Skin of body (tissue), 2 donors: Measurements from ENCODE around the gene RAB33B. TPM values are rescaled to one million over a fixed set of nuclear protein-coding genes. Genes with fewer than 3 reads are reported as not detected.
"Not testable (repeated sequence)": the region's sequence is repeated elsewhere in the genome, so short reads cannot be mapped to it uniquely, and the experiment has no call there.

ENCODE experiments used
- DNase-seq: peaks from one replicate; lab custom pipeline; 2025; lab: John Stamatoyannopoulos, UW
- total RNA-seq: library from RNA; depleted of rRNA; stranded (reverse); fragments of >200 nt; gene quantifications from one replicate; pipeline ENCODE4 v1.2.3, GENCODE V29; 2014

The RAB33B gene
- total RNA-seq: 16.3 TPM

GRCh38 chr4:139454111-139455045 is at the start of gene RAB33B:
Gene RAB33B (plus strand): TSS chr4:139454121. CDS start chr4:139454196, 75 bp downstream.
- DNase-seq: peak; percentile 13

- no peak for DNase-seq
Observed at GRCh38 chr4:139410312-139410711, 43.6 kb upstream of the RAB33B start.

GRCh38 chr4:139414671-139415210 is 39.2 kb upstream of the RAB33B start:
- DNase-seq: not testable (repeated sequence)

DNA sequence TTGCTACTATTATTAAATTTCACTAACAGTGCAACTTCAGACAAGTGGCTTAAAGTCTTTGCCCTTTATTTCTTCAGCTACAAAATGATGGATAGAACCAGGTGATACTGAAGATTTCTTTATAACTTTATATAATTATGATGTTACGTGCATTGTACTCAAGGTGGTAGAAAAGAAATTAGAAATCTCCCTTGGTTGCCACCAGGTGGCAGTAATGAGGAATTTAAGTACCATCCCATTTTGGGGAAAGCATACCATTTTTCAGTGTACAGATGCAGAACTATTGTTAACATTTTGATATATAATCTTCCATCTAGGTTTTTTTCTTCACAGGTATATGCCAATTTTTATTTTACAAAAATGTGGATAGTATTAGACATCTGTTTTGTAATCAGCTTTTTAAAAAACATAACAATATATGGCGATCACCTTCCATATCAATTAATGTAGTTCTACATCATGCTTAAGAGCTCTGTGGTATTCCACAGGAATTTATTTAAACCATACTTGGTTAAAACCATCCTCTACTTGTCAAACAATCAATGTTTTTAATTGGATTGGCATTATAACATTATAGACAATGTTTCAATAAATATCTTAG is 37.7 kb upstream of the RAB33B start:
- no peak for DNase-seq

- peak; percentile 62 for DNase-seq
Observed at GRCh38 chr4:139419388-139419914, 34.5 kb upstream of the RAB33B start.

- no peak for DNase-seq
Observed at GRCh38 chr4:139420652-139421051, 33.3 kb upstream of the RAB33B start.

- no peak for DNase-seq
Observed at GRCh38 chr4:139436122-139436521, 17.8 kb upstream of the RAB33B start.

DNA sequence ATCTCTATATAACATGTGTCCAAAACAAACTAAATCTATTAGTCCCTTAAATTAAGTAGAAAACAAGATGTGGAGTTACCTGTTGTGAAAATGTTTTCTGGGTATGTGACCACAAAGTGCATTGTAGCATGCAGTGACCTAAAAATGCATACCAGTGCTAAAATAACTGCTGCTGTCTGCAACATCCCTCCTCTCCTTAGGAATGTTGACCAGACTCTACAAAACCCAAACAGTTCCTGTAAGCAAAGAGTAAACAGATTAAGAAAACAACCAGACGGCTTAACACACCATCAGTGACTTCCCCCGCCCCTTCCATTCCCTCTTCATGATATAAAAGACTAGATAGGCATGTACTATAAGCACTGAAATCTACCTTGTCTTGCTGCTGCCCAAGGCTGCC is 15.8 kb upstream of the RAB33B start:
- DNase-seq: no peak

- no peak for DNase-seq
Observed at GRCh38 chr4:139441029-139441428, 12.9 kb upstream of the RAB33B start.

GRCh38 chr4:139443661-139444060 is 10.3 kb upstream of the RAB33B start:
- DNase-seq: no peak

DNA sequence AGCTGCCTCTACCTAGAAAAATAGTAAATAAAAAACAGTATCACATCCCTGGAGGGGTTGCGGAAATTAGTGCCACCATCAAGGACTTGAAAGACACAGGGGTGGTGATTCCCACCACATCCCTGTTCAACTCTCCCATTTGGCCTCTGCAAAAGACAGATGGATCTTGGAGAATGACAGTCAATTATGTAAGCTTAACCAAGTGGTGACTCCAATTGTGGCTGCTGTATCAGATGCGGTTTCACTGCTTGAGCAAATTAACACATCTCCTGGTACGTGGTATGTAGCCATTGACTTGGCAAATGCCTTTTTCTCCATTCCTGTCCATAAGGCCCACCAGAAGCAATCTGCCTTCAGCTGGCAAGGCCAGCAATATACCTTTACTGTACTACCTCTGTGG is 9.0 kb upstream of the RAB33B start:
- DNase-seq: not testable (repeated sequence)

GRCh38 chr4:139447078-139447477 is 6.8 kb upstream of the RAB33B start:
- not testable (repeated sequence) for DNase-seq

- DNase-seq: no peak
Observed at GRCh38 chr4:139450586-139450985, 3.3 kb upstream of the RAB33B start.

- DNase-seq: no peak
Observed at GRCh38 chr4:139451997-139452396, 1.9 kb upstream of the RAB33B start.

DNA sequence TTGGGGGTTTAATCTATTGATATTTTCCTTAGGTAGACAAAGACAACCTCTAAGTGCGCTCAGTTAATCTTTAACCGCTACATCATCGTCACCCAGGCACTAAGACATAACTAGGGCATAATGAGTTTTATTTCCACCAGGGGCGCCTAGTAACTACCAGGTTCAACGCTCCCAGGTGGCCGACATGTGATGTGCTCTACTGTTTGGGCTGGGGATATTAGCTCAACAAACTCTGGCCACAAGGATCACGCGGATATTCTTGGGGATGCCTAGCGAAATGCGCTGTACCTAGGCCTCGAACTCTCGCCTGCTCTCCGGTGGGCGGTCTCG is 915 bp upstream of the RAB33B start:
- DNase-seq: peak; percentile 90

GRCh38 chr4:139453371-139454110 is 380 bp upstream of the RAB33B start:
- DNase-seq: peak; percentile 95

DNA sequence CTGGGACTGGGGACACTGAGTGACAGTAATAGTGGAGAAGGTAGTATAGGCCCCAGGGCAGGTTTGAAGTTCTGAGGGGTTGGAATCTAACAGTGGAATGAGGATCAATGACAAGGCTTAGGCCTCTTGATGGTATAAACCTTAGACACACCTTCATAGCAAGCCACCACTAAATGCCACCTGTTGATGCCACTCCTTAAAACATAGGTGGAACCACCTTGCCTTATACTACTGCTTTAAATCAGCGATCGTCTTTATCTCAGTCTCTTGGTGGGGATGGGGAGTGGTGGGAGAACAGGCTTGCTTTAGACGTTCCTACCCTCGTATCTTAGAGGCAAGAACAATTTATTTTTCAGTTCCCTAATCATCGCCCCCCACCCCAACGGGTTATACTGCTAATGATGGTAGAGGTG is 1.2 kb downstream of the RAB33B start:
- DNase-seq: no peak

- no peak for DNase-seq
Observed at GRCh38 chr4:139457318-139457717, 3.4 kb downstream of the RAB33B start.

DNA sequence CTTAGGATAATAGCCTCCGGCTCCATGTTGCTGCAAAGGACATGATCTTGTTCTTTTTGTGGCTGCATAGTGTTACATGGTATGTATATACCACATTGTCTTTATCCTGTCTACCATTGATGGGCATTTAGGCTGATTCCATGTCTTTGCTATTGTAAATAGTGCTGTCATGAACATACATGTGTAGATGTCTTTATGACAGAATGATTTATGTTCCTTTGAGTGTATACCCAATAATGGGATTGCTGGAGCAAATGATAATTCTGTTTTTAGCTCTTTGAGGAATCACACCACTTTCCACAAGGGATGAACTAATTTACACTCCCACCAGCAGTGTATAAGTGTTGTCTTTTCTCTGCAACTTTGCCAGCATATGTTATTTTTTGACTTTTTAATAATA is 4.6 kb downstream of the RAB33B start:
- no peak for DNase-seq

- DNase-seq: no peak
Observed at GRCh38 chr4:139458999-139459398, 5.1 kb downstream of the RAB33B start.

GRCh38 chr4:139460565-139460964 is 6.6 kb downstream of the RAB33B start:
- no peak for DNase-seq
